ENCODE measurements around the gene MYO7A. TPM values are rescaled to one million over a fixed set of nuclear protein-coding genes. Genes with fewer than 3 reads are reported as not detected.

Gene MYO7A
- total and polyA plus RNA-seq, 2 experiments from 2014 or later: 0.48 to 1.6 TPM

DNA sequence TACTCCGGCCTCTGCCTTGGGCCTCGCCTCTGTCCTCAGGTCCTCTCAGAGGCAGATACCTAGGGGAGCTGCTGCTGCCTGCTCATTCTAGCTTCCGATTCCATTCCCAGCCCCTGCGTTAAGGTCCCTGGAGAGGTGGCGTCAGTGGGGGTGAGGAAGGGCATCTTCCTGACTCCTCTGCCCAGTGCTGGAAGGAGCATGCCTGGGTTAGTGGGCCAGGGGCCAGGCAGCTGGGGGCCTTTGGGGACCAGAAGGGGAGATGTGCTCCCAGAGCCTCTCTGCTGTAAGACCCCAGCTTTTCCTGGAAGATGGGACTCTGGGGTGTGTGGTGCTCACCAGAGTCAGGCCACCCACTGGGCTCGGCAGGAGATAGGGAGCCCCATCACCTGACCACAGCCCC lies 3.6 kb upstream of the MYO7A start:
- H3K9me3 ChIP-seq (ENCODE audit: low read depth): no peaks in the 10 kb centered on the region
- TF ChIP-seq, protein P1, sequence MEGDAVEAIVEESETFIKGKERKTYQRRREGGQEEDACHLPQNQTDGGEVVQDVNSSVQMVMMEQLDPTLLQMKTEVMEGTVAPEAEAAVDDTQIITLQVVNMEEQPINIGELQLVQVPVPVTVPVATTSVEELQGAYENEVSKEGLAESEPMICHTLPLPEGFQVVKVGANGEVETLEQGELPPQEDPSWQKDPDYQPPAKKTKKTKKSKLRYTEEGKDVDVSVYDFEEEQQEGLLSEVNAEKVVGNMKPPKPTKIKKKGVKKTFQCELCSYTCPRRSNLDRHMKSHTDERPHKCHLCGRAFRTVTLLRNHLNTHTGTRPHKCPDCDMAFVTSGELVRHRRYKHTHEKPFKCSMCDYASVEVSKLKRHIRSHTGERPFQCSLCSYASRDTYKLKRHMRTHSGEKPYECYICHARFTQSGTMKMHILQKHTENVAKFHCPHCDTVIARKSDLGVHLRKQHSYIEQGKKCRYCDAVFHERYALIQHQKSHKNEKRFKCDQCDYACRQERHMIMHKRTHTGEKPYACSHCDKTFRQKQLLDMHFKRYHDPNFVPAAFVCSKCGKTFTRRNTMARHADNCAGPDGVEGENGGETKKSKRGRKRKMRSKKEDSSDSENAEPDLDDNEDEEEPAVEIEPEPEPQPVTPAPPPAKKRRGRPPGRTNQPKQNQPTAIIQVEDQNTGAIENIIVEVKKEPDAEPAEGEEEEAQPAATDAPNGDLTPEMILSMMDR (IDR thresholded peaks at IDR 0.05; ENCODE audit: low read depth, low read length): no peak
- peaks cover 6% of the 10 kb centered on the region for H3K4me1 ChIP-seq (ENCODE audit: low read depth)
- no peaks in the 10 kb centered on the region for H3K36me3 ChIP-seq
- H3K4me3 ChIP-seq: no peak overlapping the region
- DNase-seq (ENCODE audit: low read depth in 1 of 2, low spot score in 1 of 2): no peak
- no peaks in the 10 kb centered on the region for H3K27me3 ChIP-seq
- H3K27ac ChIP-seq: no peak overlapping the region

GRCh38 chr11:77125191-77125590 lies 2.9 kb upstream of the MYO7A start:
- Histone ChIP-seq H3K27me3 (no peaks in the 10 kb centered on the region), H3K36me3 (no peaks in the 10 kb centered on the region), H3K4me3 (no peak overlapping the region), H3K27ac (no peak overlapping the region), H3K9me3 (ENCODE audit: low read depth) (no peaks in the 10 kb centered on the region), H3K4me1 (ENCODE audit: low read depth) (peaks cover 6% of the 10 kb centered on the region)
- peak in 1 of 2 donors; percentile 20 for DNase-seq (ENCODE audit: low read depth in 1 of 2, low spot score in 1 of 2)
- TF ChIP-seq, protein P1 (IDR thresholded peaks at IDR 0.05; ENCODE audit: low read depth, low read length): no peak

DNA sequence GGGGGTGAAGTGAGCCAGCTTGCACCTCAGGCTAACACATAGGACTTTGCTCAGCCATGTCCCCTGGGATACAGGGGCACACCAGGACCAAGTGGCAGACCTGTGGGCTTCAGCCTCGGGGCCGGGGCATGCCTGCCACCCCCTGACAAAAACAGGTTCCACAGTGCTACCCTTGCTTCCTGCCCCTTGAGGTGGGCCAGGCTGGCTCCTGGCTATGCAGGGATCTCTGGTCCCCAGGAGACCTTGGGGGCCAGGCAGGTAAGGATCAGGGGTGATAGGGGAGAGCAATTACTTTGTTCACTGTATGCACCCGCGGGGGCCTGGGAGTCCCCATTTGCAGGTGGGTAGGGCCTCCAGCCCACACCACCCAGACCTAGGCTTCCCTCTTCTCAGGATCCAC lies 2.4 kb upstream of the MYO7A start:
- Histone ChIP-seq H3K27me3 (no peaks in the 10 kb centered on the region), H3K9me3 (ENCODE audit: low read depth) (no peaks in the 10 kb centered on the region), H3K27ac (no peak overlapping the region), H3K4me1 (ENCODE audit: low read depth) (peaks cover 6% of the 10 kb centered on the region), H3K36me3 (no peaks in the 10 kb centered on the region), H3K4me3 (no peak overlapping the region)
- TF ChIP-seq, protein P1 (IDR thresholded peaks at IDR 0.05; ENCODE audit: low read depth, low read length): no peak
- no peak for DNase-seq (ENCODE audit: low read depth in 1 of 2, low spot score in 1 of 2)

- no peak overlapping the region for H3K4me3 ChIP-seq
- H3K27ac ChIP-seq: no peak overlapping the region
- H3K4me1 ChIP-seq (ENCODE audit: low read depth): peaks cover 6% of the 10 kb centered on the region
- TF ChIP-seq, protein P1 (IDR thresholded peaks at IDR 0.05; ENCODE audit: low read depth, low read length): no peak
- no peaks in the 10 kb centered on the region for H3K36me3 ChIP-seq
- H3K27me3 ChIP-seq: no peaks in the 10 kb centered on the region
- H3K9me3 ChIP-seq (ENCODE audit: low read depth): no peaks in the 10 kb centered on the region
- DNase-seq (ENCODE audit: low read depth in 1 of 2, low spot score in 1 of 2): no peak
Observed at GRCh38 chr11:77126156-77126775, 1.8 kb upstream of the MYO7A start.

- TF ChIP-seq, protein P1 (IDR thresholded peaks at IDR 0.05; ENCODE audit: low read depth, low read length): no peak
- peak overlapping the region; percentile 29 for H3K4me3 ChIP-seq
- no peak for DNase-seq (ENCODE audit: low read depth in 1 of 2, low spot score in 1 of 2)
Observed at GRCh38 chr11:77126861-77127234, 1.2 kb upstream of the MYO7A start.

More at GRCh38 chr11:77126861-77127234, 1.2 kb upstream of the MYO7A start:
- H3K36me3 ChIP-seq: no peaks in the 10 kb centered on the region
- H3K4me1 ChIP-seq (ENCODE audit: low read depth): peaks cover 6% of the 10 kb centered on the region
- no peaks in the 10 kb centered on the region for H3K9me3 ChIP-seq (ENCODE audit: low read depth)
- H3K27ac ChIP-seq: no peak overlapping the region
- H3K27me3 ChIP-seq: no peaks in the 10 kb centered on the region

Measured in cardiac muscle cell (in vitro differentiated cells and primary cell).